Measurements from ENCODE around the gene GCLM. TPM values are rescaled to one million over a fixed set of nuclear protein-coding genes. Genes with fewer than 3 reads are reported as not detected.

The GCLM gene
- total RNA-seq, 1 donor from 2014 or later = 11.2 TPM

- peak; percentile 91 for DNase-seq (ENCODE audit: low read depth)
Measured at GRCh38 chr1:93846992-93847810, 62.0 kb downstream of the GCLM start.

- DNase-seq (ENCODE audit: low read depth) = peak; percentile 85
Measured at GRCh38 chr1:93846206-93846991, 62.8 kb downstream of the GCLM start.

- DNase-seq (ENCODE audit: low read depth) = peak; percentile 55
Measured at GRCh38 chr1:93845538-93846205, 63.6 kb downstream of the GCLM start.

DNA sequence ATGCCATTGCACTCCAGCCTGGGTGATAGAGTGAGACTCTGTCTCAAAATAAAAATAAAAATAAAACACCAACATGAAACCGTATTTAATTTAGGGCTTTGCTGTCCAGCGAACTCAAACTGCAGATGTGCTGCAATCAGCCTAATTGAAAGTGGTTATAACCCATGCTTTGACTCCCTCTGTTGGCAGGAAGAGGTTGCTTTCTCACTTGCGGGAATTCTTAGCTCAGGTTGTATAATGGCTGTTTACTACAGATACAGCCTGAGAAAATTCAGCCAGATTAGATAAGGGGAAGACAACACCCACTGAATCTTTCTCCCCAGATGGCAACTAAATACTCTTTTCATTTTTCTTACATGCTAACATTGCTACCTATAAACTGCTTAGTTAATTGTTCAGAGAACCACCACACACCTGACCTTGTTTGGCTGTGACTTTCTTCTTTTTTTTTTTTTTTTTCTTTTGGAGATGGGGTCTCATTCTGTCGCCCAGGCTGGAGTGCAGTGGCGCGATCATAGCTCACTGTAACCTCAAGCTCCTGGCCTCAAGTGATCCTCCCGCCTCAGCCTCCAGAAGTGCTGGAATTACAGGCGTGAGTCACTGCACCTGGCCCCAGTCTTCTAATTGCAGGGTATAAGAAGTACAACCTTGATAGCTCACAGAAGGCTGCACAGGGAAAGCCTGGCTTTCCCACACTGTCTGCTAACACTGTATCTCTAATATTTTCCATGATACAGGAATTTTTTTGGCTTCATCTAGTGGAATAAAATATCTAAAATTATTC is 64.8 kb downstream of the GCLM start:
- peak; percentile 79 for DNase-seq (ENCODE audit: low read depth)

DNA sequence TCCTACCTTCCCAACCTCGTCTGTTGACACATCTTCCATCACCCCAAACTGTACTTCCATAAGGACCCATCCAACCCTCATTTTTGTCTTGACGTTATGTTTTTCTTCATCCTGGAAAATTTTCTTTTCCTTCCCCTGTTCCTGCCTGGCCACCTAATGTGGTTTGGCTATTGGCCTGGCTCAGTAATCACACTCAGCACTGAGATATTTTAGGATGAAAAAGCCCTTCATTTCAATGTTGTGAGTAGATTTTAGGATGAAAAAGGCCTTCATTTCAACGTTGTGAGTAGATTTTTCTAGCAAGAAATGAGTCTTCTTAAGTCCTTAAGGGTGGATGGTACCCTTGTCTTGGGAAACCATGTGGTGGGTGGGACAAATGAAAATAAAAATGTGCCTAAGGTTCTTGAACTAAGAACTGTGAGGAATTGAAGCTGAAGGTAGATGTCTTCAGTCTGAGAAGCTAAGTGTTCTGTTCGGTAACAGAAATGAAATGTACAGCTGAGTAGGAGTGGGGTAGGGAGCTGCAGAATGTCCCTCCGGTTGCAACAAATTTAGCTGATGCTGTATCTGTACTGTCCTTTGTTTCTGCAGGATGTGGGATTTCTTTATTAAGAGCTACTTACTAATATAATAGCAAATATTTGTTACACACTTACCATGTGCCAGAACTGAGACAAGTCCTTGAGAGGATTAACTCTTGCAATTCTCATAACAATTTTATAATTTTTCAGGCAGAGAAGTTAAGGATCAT is 66.3 kb downstream of the GCLM start:
- DNase-seq (ENCODE audit: low read depth) = no peak

DNA sequence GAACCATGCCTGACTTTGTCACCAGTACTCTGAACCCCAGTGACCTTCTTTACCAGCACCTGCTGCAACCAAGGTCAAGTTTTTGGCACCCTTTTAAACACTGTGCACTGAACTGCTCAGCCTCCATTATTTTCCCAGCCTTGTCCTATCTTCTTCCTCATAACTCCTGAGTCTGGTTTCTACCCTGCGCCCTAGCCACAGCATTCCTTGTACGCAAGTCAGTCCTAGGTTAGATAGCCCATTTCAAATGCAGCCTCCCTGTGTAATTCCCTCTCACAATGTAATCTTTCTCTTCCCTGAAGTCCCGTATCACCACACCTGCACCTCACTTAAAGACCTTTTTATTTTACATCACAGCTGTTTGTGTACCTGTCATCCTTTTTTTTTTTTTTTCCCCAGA is 67.5 kb downstream of the GCLM start:
- no peak for DNase-seq (ENCODE audit: low read depth)

- DNase-seq (ENCODE audit: low read depth) = no peak
Measured at GRCh38 chr1:93840956-93841482, 68.2 kb downstream of the GCLM start.

DNA sequence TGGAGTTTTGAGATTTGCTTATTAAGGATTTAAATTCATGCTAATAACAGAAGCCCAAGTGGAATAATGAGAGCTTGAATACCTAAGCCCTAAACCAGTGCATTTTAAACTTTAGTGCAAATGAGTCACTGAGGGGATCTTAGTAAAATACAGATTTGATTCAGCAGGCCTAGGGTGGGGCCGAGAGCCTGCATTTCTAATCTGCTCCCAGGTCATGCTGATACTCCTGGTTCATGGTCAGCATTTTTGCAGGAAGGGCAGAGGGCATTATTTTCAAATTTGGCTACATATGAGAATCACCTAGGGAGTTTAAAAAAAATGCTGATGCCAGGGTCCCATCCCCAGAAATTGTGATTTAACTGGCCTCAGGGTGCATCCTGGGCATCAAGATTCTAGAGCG is 69.5 kb downstream of the GCLM start:
- DNase-seq (ENCODE audit: low read depth) = no peak

DNA sequence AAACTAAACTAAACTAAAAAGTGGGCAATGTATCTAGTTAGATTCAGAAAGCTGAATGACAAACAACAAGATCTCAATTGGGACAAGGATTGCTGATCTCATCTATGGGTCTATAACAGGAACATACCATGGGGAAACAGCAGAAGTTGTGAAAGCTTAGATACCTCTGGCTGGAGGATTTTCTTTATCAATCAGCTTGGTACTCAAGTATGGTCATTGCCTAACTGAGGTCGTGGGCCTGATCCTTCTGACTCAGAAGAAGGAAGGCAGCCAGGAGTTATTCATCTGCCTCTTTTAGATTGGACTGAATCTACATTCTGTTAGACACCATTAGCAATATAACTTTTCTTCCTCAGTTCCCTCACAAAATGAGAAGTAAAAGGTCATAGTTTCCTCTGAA is 69.9 kb downstream of the GCLM start:
- DNase-seq (ENCODE audit: low read depth) = peak; percentile 36

GRCh38 chr1:93837961-93838360 is 71.3 kb downstream of the GCLM start:
- no peak for DNase-seq (ENCODE audit: low read depth)

MicroRNA genes within 50 kb of the gene (microRNA counts, 767-probe panel; counts per million panel counts)
- not detected for microRNA hsa-miR-760

Small RNA genes lying within 50 kb of the gene (microRNA-seq; reads per million reads assigned to microRNA genes)
- 13.4 reads per million, percentile 34 among the genes with 10 or more reads in this experiment for gene MIR760

Other genes with a start within 250 kb of the GCLM start
- gene BCAR3, start 227.6 kb downstream of the GCLM start, total RNA-seq = 46.6 and 59.6 TPM in 2 replicates
- 40.6 and 41.3 TPM in 2 replicates for gene DNTTIP2, start 30.2 kb downstream of the GCLM start, total RNA-seq
- gene ABCA4, start 211.7 kb upstream of the GCLM start, total RNA-seq = 0.08 and 0.52 TPM in 2 replicates

Data from myocyte (in vitro differentiated cells).